SK-N-MC (cell line): ENCODE data around the gene ZMIZ1.

Experiments used
- EZH2 ChIP-seq: fragments of 200-600 bp; sonication (generic); IDR thresholded peaks from one replicate; pipeline ENCODE4 v1.6.1; 2017; ENCODE audit warnings: antibody characterized with exemption
- POLR2AphosphoS5 ChIP-seq: IDR thresholded peaks from 2 replicates; pipeline ENCODE4 v1.6.1; 2012; ENCODE audit warnings: mild to moderate bottlenecking, low read depth, low read length, borderline replicate concordance

GRCh38 chr10:79181227-79181626 lies 112.5 kb downstream of the ZMIZ1 start:
- TF ChIP-seq POLR2AphosphoS5 (no peak), EZH2 (no peak)
